Measurements from ENCODE around the gene BPIFA2.

The BPIFA2 gene

DNA sequence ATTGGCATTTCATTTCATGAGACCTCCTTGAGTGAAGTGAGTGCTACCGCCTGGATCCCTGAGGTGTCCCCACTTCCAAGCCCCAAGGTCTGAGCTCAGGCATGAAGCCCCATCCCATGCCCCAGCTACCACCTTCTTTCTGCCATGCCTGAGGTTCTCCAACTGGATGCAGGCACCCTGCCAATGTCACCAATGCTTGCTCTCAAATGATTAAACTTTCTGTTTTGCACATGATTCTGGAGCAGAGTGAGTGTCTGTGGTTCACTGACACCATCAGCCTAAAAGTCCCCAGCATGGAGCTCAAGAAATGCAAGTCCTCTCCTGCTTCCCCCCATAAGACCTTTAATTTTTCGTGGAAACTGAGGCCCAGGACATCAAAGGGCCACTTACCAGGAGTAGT, 43.7 kb upstream of the BPIFA2 start:
- Histone ChIP-seq H2AFZ (ENCODE audit: low read length) (no peak overlapping the region), H3K4me1 (ENCODE audit: insufficient read depth, low read length, poor library complexity, severe bottlenecking) (no peaks in the 10 kb centered on the region), H3K4me3 (ENCODE audit: low read length, poor library complexity, severe bottlenecking) (no peak overlapping the region), H3K9ac (ENCODE audit: low read depth, low read length, poor library complexity, severe bottlenecking) (no peak overlapping the region), H3K4me2 (ENCODE audit: low read depth, low read length, poor library complexity, severe bottlenecking) (no peak overlapping the region), H3F3A (ENCODE audit: low read depth) (no peaks in the 10 kb centered on the region), H3K9me3 (ENCODE audit: insufficient read depth, low read depth, low read length) (no peaks in the 10 kb centered on the region), H4K20me1 (ENCODE audit: insufficient read depth, low read length, poor library complexity, severe bottlenecking) (no peaks in the 10 kb centered on the region), H3K9me2 (replicated peaks; ENCODE audit: low read depth, low read length) (no peaks in the 10 kb centered on the region), H3K27me3 (ENCODE audit: insufficient read depth, low read length, poor library complexity, severe bottlenecking) (no peaks in the 10 kb centered on the region), H3K79me2 (ENCODE audit: insufficient read depth, low read length) (no peaks in the 10 kb centered on the region), H3K36me3 (ENCODE audit: insufficient read depth, low read length) (no peaks in the 10 kb centered on the region)
- TF ChIP-seq CTCF (conservative IDR thresholded peaks at IDR 0.05; ENCODE audit: low read length) (no peak), EZH2phosphoT487 (IDR thresholded peaks at IDR 0.05; ENCODE audit: borderline replicate concordance) (no peak)

DNA sequence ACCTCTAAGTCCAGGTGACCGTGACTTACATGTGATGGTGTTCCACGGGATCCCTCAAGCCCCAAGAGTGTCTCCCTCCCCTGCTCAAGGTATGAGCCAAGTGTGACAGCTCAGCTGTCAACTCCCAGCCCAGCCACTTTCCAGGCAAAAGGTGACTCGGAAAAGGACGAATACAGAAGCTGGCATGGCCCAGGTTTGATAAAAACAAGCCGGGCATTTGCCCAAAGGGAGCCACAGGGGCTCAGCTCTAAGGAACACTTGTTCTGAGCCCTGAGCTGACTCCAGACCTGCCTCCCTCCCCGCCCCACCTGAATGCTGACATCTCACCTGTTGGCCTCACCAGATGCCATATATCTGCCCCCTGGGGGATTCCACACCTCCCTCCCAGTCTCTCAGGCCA, 43.0 kb upstream of the BPIFA2 start:
- no peaks in the 10 kb centered on the region for H3K36me3 ChIP-seq (ENCODE audit: insufficient read depth, low read length)
- H3K9me2 ChIP-seq (replicated peaks; ENCODE audit: low read depth, low read length): no peaks in the 10 kb centered on the region
- H2AFZ ChIP-seq (ENCODE audit: low read length): no peak overlapping the region
- no peaks in the 10 kb centered on the region for H3K79me2 ChIP-seq (ENCODE audit: insufficient read depth, low read length)
- TF ChIP-seq EZH2phosphoT487 (IDR thresholded peaks at IDR 0.05; ENCODE audit: borderline replicate concordance) (no peak), CTCF (conservative IDR thresholded peaks at IDR 0.05; ENCODE audit: low read length) (no peak)
- no peaks in the 10 kb centered on the region for H3K27me3 ChIP-seq (ENCODE audit: insufficient read depth, low read length, poor library complexity, severe bottlenecking)
- H3K9ac ChIP-seq (ENCODE audit: low read depth, low read length, poor library complexity, severe bottlenecking): no peak overlapping the region
- H3K4me3 ChIP-seq (ENCODE audit: low read length, poor library complexity, severe bottlenecking): no peak overlapping the region
- H3F3A ChIP-seq (ENCODE audit: low read depth): no peaks in the 10 kb centered on the region
- no peak overlapping the region for H3K4me2 ChIP-seq (ENCODE audit: low read depth, low read length, poor library complexity, severe bottlenecking)
- no peaks in the 10 kb centered on the region for H3K4me1 ChIP-seq (ENCODE audit: insufficient read depth, low read length, poor library complexity, severe bottlenecking)
- no peaks in the 10 kb centered on the region for H4K20me1 ChIP-seq (ENCODE audit: insufficient read depth, low read length, poor library complexity, severe bottlenecking)
- H3K9me3 ChIP-seq (ENCODE audit: insufficient read depth, low read depth, low read length): no peaks in the 10 kb centered on the region

GRCh38 chr20:33125983-33126382, 42.0 kb upstream of the BPIFA2 start:
- no peaks in the 10 kb centered on the region for H3K4me1 ChIP-seq (ENCODE audit: insufficient read depth, low read length, poor library complexity, severe bottlenecking)
- H3K9me3 ChIP-seq (ENCODE audit: insufficient read depth, low read depth, low read length): no peaks in the 10 kb centered on the region
- H2AFZ ChIP-seq (ENCODE audit: low read length): no peak overlapping the region
- no peaks in the 10 kb centered on the region for H3K36me3 ChIP-seq (ENCODE audit: insufficient read depth, low read length)
- no peaks in the 10 kb centered on the region for H3F3A ChIP-seq (ENCODE audit: low read depth)
- H4K20me1 ChIP-seq (ENCODE audit: insufficient read depth, low read length, poor library complexity, severe bottlenecking): no peaks in the 10 kb centered on the region
- H3K79me2 ChIP-seq (ENCODE audit: insufficient read depth, low read length): no peaks in the 10 kb centered on the region
- TF ChIP-seq EZH2phosphoT487 (IDR thresholded peaks at IDR 0.05; ENCODE audit: borderline replicate concordance) (no peak), CTCF (conservative IDR thresholded peaks at IDR 0.05; ENCODE audit: low read length) (no peak)
- no peaks in the 10 kb centered on the region for H3K27me3 ChIP-seq (ENCODE audit: insufficient read depth, low read length, poor library complexity, severe bottlenecking)
- no peaks in the 10 kb centered on the region for H3K9me2 ChIP-seq (replicated peaks; ENCODE audit: low read depth, low read length)
- no peak overlapping the region for H3K4me3 ChIP-seq (ENCODE audit: low read length, poor library complexity, severe bottlenecking)
- no peak overlapping the region for H3K4me2 ChIP-seq (ENCODE audit: low read depth, low read length, poor library complexity, severe bottlenecking)
- no peak overlapping the region for H3K9ac ChIP-seq (ENCODE audit: low read depth, low read length, poor library complexity, severe bottlenecking)

Data from Loucy (cell line).